Measurements from ENCODE around the gene NWD2. TPM values are rescaled to one million over a fixed set of nuclear protein-coding genes. Genes with fewer than 3 reads are reported as not detected.
"Not testable (repeated sequence)": the region's sequence is repeated elsewhere in the genome, so short reads cannot be mapped to it uniquely, and the experiment has no call there.

Gene NWD2
- total and polyA plus RNA-seq, 9 donors = under 0.01 to 0.29 (median 0.03) TPM; not detected in 2

DNA sequence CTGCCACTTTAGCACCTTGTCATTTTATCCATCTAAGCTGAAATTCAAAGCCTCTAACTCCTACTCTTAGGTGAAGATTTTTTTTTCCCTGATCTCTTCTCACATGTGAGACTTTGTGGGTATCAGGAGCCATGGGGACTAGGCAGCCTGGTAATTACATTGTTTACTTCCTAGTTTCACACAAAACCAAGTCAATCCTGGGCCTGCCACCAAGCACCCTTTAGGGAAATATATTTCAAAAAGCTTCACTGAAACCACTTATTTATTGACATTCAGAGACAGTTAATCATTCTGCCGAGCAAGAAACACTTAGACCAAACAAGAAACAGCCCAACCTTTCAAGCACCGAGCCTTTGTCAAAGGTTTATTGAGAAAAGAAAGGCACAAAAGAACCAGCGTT, 241.6 kb downstream of the NWD2 start:
- H3K9me3 ChIP-seq (replicated peaks; ENCODE audit: control insufficient read depth, low read depth, low read length) = no peaks in the 10 kb centered on the region
- no peaks in the 10 kb centered on the region for H3K27me3 ChIP-seq (ENCODE audit: control insufficient read depth, insufficient read depth, low read length)
- H3K27ac ChIP-seq (ENCODE audit: low read length) = no peak overlapping the region
- no peak overlapping the region for H3K4me3 ChIP-seq (ENCODE audit: low read length)
- no peak for DNase-seq
- no peaks in the 10 kb centered on the region for H3K36me3 ChIP-seq (ENCODE audit: control insufficient read depth, insufficient read depth, low read length)
- WGBS (ENCODE audit: insufficient coverage) = no CpG with 5 or more reads among the region's 3 CpGs
- H3K4me1 ChIP-seq (ENCODE audit: control insufficient read depth, insufficient read depth, low read length) = no peaks in the 10 kb centered on the region

GRCh38 chr4:37487668-37488067, 243.1 kb downstream of the NWD2 start:
- no peak overlapping the region for H3K27ac ChIP-seq (ENCODE audit: low read length)
- no peak for DNase-seq
- H3K27me3 ChIP-seq (ENCODE audit: control insufficient read depth, insufficient read depth, low read length) = no peaks in the 10 kb centered on the region
- no peak overlapping the region for H3K4me3 ChIP-seq (ENCODE audit: low read length)
- H3K4me1 ChIP-seq (ENCODE audit: control insufficient read depth, insufficient read depth, low read length) = no peaks in the 10 kb centered on the region
- H3K9me3 ChIP-seq (replicated peaks; ENCODE audit: control insufficient read depth, low read depth, low read length) = no peaks in the 10 kb centered on the region
- no peaks in the 10 kb centered on the region for H3K36me3 ChIP-seq (ENCODE audit: control insufficient read depth, insufficient read depth, low read length)

DNA sequence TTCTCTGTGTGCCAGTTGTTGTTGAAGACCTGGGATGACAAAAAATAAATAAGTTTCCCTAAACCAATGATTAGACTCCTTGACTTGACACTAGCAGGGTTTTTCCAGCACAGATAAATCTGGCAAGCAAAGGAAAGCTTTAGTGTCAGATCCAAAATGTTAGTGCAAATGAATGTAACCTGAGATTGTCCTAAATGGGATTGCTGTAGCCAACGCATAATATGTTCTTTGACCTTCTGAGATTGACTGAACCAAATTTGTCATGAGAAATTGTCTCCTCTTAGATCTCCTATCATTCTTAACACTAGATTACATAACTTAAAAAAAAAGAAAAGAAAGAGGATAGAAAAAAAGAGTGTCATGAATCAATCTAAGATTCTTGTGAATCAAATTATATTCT, 245.2 kb downstream of the NWD2 start:
- H3K27ac ChIP-seq (ENCODE audit: low read length) = no peak overlapping the region
- no peak for DNase-seq
- WGBS (ENCODE audit: insufficient coverage) = no CpG with 5 or more reads among the region's 1 CpG
- no peaks in the 10 kb centered on the region for H3K9me3 ChIP-seq (replicated peaks; ENCODE audit: control insufficient read depth, low read depth, low read length)
- no peaks in the 10 kb centered on the region for H3K36me3 ChIP-seq (ENCODE audit: control insufficient read depth, insufficient read depth, low read length)
- H3K4me1 ChIP-seq (ENCODE audit: control insufficient read depth, insufficient read depth, low read length) = no peaks in the 10 kb centered on the region
- H3K27me3 ChIP-seq (ENCODE audit: control insufficient read depth, insufficient read depth, low read length) = no peaks in the 10 kb centered on the region
- H3K4me3 ChIP-seq (ENCODE audit: low read length) = no peak overlapping the region

- Histone ChIP-seq H3K4me3 (ENCODE audit: low read length) (no peak overlapping the region), H3K36me3 (ENCODE audit: control insufficient read depth, insufficient read depth, low read length) (no peaks in the 10 kb centered on the region), H3K4me1 (ENCODE audit: control insufficient read depth, insufficient read depth, low read length) (no peaks in the 10 kb centered on the region), H3K27me3 (ENCODE audit: control insufficient read depth, insufficient read depth, low read length) (no peaks in the 10 kb centered on the region), H3K27ac (ENCODE audit: low read length) (no peak overlapping the region), H3K9me3 (replicated peaks; ENCODE audit: control insufficient read depth, low read depth, low read length) (peaks cover 2% of the 10 kb centered on the region)
- DNase-seq = no peak
- no CpG with 5 or more reads among the region's 9 CpGs for WGBS (ENCODE audit: insufficient coverage)
Observed at GRCh38 chr4:37490391-37491347, 246.1 kb downstream of the NWD2 start.

GRCh38 chr4:37495353-37495752, 250.8 kb downstream of the NWD2 start:
- H3K36me3 ChIP-seq (ENCODE audit: control insufficient read depth, insufficient read depth, low read length); H3K27me3 ChIP-seq (ENCODE audit: control insufficient read depth, insufficient read depth, low read length); H3K4me3 ChIP-seq (ENCODE audit: low read length); DNase-seq; H3K4me1 ChIP-seq (ENCODE audit: control insufficient read depth, insufficient read depth, low read length); H3K27ac ChIP-seq (ENCODE audit: low read length); H3K9me3 ChIP-seq (replicated peaks; ENCODE audit: control insufficient read depth, low read depth, low read length): not testable (repeated sequence)
- no CpG with 5 or more reads among the region's 4 CpGs for WGBS (ENCODE audit: insufficient coverage)
